RWPE2 (cell line): ENCODE measurements around the gene LRRC41.
A peak's percentile ranks its signal among the peaks of the same experiment; 100 is the strongest.

Experiments
- ATAC-seq: fragments of 200-7000 bp; cut with Tn5 transposase; 3 replicates; pipeline ENCODE4 v1.9.1; 2021; ENCODE audit warnings: low read depth
- DNase-seq: peaks from one replicate; pipeline ENCODE4 v3.0.0-alpha.2; 2020; ENCODE audit warnings: low spot score
- H3K27ac ChIP-seq: fragments of 450-650 bp; 2 replicates; pipeline ENCODE4 v1.5.1; 2017; ENCODE audit warnings: mild to moderate bottlenecking; ENCODE audit not compliant: poor library complexity, severe bottlenecking
- H3K27me3 ChIP-seq: fragments of 250-450 bp; sonication (Bioruptor Pico); 2 replicates; pipeline ENCODE4 v1.5.1; 2021; ENCODE audit warnings: mild to moderate bottlenecking, moderate library complexity; ENCODE audit not compliant: insufficient read depth, poor library complexity, severe bottlenecking
- H3K36me3 ChIP-seq: fragments of 250-450 bp; sonication (Bioruptor Pico); 2 replicates; pipeline ENCODE4 v1.5.1; 2020; ENCODE audit warnings: low read depth, mild to moderate bottlenecking, moderate library complexity
- H3K4me1 ChIP-seq: fragments of 250-450 bp; sonication (Bioruptor Pico); 2 replicates; pipeline ENCODE4 v1.5.1; 2021; ENCODE audit warnings: mild to moderate bottlenecking, moderate library complexity; ENCODE audit not compliant: insufficient read depth, poor library complexity, severe bottlenecking
- H3K4me3 ChIP-seq: fragments of 250-450 bp; sonication (Bioruptor Pico); 2 replicates; pipeline ENCODE4 v1.5.1; 2021; ENCODE audit warnings: mild to moderate bottlenecking, moderate library complexity; ENCODE audit not compliant: severe bottlenecking
- H3K9me3 ChIP-seq: fragments of 250-450 bp; sonication (Bioruptor Pico); 2 replicates; pipeline ENCODE4 v1.5.1; 2021; ENCODE audit warnings: mild to moderate bottlenecking, moderate library complexity; ENCODE audit not compliant: severe bottlenecking
- TF ChIP-seq, protein P1 (sequence below): fragments of 450-650 bp; IDR thresholded peaks from one replicate; pipeline ENCODE4 v1.5.1; 2017; ENCODE audit warnings: mild to moderate bottlenecking, moderate library complexity; ENCODE audit not compliant: poor library complexity, severe bottlenecking

The LRRC41 gene

GRCh38 chr1:46303872-46304326 lies 483 bp upstream of the LRRC41 start:
- peaks cover 38% of the 10 kb centered on the region for H3K36me3 ChIP-seq
- H3K4me1 ChIP-seq, result peaks cover 3% of the 10 kb centered on the region
- peak overlapping the region; percentile 80 for H3K27ac ChIP-seq
- ATAC-seq, result no peak
- DNase-seq, result no peak
- H3K4me3 ChIP-seq, result peak overlapping the region; percentile 58
- TF ChIP-seq, protein P1, sequence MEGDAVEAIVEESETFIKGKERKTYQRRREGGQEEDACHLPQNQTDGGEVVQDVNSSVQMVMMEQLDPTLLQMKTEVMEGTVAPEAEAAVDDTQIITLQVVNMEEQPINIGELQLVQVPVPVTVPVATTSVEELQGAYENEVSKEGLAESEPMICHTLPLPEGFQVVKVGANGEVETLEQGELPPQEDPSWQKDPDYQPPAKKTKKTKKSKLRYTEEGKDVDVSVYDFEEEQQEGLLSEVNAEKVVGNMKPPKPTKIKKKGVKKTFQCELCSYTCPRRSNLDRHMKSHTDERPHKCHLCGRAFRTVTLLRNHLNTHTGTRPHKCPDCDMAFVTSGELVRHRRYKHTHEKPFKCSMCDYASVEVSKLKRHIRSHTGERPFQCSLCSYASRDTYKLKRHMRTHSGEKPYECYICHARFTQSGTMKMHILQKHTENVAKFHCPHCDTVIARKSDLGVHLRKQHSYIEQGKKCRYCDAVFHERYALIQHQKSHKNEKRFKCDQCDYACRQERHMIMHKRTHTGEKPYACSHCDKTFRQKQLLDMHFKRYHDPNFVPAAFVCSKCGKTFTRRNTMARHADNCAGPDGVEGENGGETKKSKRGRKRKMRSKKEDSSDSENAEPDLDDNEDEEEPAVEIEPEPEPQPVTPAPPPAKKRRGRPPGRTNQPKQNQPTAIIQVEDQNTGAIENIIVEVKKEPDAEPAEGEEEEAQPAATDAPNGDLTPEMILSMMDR, result no peak
- H3K9me3 ChIP-seq, result no peaks in the 10 kb centered on the region
- H3K27me3 ChIP-seq, result no peaks in the 10 kb centered on the region

DNA sequence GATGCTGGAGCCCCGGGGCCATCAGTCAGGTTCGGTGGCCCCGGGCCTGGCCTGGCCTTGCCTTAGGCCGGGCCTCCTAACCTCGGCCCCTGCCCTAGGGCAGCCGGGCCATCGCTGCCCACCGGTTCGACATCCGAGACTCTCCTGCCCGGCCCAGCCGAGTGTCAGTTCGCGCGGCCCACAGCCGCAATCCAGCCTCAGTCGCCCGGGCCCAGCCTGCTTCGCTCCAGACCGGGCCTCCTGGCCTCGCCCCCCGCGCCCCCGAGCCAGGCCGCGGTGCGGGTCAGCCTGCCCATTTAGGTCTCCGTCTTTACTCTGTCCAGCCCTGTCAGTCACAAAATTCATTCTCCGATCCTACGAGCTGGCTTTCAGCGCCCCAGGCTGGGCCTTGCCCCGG lies 777 bp downstream of the LRRC41 start:
- H3K9me3 ChIP-seq, result no peaks in the 10 kb centered on the region
- peak; percentile 26 for ATAC-seq
- H3K27me3 ChIP-seq, result no peaks in the 10 kb centered on the region
- H3K27ac ChIP-seq, result peak overlapping the region; percentile 80
- peak overlapping the region; percentile 58 for H3K4me3 ChIP-seq
- H3K4me1 ChIP-seq, result peaks cover 3% of the 10 kb centered on the region
- no peak for DNase-seq
- H3K36me3 ChIP-seq, result peaks cover 32% of the 10 kb centered on the region
- TF ChIP-seq, protein P1, result no peak

DNA sequence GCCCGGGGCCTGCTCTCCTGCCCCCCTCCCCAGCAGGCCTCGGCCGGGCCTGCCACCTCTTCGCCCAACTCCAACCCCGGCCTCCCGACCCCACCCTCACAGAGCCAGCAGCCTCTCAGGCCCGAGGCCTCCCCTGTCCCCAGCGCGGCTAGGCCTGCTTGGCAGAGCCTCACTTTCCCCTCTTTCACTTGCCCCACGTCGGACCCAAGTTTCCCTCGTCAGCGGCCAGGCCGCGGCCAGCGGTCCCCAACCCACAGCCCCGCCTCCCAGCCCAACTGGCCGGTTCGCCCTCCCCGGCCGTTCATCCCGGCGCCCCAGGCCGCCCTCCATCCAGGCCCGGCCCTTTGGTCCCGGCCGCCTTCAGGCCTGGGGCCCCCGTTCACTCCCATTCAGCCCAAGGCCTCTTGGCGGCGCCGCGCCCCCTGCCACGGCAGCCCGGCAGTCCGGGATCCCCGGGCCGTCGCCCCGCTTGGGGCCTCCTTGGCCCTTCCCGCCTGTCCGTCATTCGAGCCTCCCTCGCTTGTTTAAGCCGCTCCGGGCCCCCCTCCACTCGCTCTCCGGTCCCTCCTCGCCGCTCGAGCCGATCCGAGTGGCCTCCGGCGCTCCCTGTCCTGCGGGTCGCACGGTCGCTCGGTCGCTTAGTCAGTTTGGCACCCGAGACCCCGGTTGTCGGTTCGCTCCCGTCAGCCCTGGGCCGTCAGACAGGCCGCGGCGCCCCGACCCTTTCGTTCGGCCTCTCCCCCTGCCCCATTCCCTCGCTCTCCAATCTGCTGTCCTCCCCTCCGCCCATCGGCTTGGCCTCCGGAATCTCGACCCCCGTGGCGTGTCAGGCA lies 1.4 kb downstream of the LRRC41 start:
- DNase-seq (no peak), ATAC-seq (peak; percentile 36)
- peak overlapping the region; percentile 58 for H3K4me3 ChIP-seq
- H3K27ac ChIP-seq, result peak overlapping the region; percentile 80
- no peaks in the 10 kb centered on the region for H3K9me3 ChIP-seq
- H3K4me1 ChIP-seq, result peaks cover 3% of the 10 kb centered on the region
- peaks cover 33% of the 10 kb centered on the region for H3K36me3 ChIP-seq
- TF ChIP-seq, protein P1, result no peak
- H3K27me3 ChIP-seq, result no peaks in the 10 kb centered on the region

- DNase-seq, result no peak
- peaks cover 33% of the 10 kb centered on the region for H3K36me3 ChIP-seq
These were observed 2.0 kb downstream of the LRRC41 start for GRCh38 chr1:46301406-46301807.

More at GRCh38 chr1:46301406-46301807, 2.0 kb downstream of the LRRC41 start:
- Histone ChIP-seq H3K4me3 (peak overlapping the region; percentile 58), H3K27ac (peak overlapping the region; percentile 80), H3K27me3 (no peaks in the 10 kb centered on the region), H3K9me3 (no peaks in the 10 kb centered on the region), H3K4me1 (peaks cover 3% of the 10 kb centered on the region)
- TF ChIP-seq, protein P1, result no peak
- peak; percentile 10; the same call in 2 of the 3 replicates for ATAC-seq
